Measurements from ENCODE around the gene CCDC12.
A peak's percentile ranks its signal among the peaks of the same experiment; 100 is the strongest.

CCDC12 gene

GRCh38 chr3:47008234-47008796, 31.8 kb upstream of the CCDC12 start:
- no peak for FAIRE-seq
- no peak for DNase-seq (ENCODE audit: insufficient read length, low spot score)

DNA sequence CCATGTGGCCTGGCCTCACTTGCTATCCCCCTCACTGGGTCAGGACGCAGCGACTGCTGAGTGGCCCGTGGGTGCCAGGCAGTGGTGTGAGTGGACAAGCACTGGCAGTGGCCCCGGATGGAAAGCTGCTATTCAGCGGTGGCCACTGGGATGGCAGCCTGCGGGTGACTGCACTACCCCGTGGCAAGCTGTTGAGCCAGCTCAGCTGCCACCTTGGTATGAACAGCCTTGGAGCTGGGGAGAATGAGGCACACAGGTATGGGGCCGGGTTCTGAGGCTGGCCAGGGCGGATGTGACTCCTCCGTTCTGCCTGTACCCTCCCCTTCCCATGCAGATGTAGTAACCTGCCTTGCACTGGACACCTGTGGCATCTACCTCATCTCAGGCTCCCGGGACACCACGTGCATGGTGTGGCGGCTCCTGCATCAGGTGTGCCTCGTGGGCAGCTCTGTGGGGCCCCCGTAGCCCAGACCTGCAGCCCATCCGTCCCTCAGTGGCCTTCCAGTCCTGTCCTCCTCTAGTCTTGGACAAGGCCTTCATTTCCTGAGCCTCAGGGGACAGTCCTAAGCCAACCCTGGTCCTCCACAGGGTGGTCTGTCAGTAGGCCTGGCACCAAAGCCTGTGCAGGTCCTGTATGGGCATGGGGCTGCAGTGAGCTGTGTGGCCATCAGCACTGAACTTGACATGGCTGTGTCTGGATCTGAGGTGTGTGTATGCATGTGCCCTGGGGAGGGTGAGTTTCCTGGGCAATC, 31.1 kb upstream of the CCDC12 start:
- DNase-seq (ENCODE audit: insufficient read length, low spot score) = no peak
- no peak for FAIRE-seq

- no peak for DNase-seq (ENCODE audit: insufficient read length, low spot score)
These were observed 30.5 kb upstream of the CCDC12 start for GRCh38 chr3:47007001-47007400.

DNA sequence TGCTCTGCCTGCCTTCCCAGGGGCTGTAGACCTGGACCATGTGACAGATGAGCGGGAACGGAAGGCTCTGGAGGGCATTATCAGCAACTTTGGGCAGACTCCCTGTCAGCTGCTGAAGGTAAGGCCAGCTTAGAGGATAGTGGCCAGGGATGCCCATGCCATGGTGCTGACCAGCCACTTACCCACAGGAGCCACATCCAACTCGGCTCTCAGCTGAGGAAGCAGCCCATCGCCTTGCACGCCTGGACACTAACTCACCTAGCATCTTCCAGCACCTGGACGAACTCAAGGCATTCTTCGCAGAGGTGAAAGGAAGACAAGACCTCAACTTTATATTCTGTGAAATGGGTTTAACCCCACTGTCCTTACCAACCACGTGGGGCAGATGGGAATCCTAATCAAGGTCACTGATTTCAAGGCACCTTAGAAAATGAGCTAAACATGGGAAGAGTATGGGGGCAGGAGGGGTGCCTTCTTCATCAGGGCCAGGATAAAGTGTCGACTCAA, 29.7 kb upstream of the CCDC12 start:
- FAIRE-seq (no peak), DNase-seq (ENCODE audit: insufficient read length, low spot score) (no peak)

More at GRCh38 chr3:47007001-47007400, 30.5 kb upstream of the CCDC12 start:
- FAIRE-seq = no peak

DNA sequence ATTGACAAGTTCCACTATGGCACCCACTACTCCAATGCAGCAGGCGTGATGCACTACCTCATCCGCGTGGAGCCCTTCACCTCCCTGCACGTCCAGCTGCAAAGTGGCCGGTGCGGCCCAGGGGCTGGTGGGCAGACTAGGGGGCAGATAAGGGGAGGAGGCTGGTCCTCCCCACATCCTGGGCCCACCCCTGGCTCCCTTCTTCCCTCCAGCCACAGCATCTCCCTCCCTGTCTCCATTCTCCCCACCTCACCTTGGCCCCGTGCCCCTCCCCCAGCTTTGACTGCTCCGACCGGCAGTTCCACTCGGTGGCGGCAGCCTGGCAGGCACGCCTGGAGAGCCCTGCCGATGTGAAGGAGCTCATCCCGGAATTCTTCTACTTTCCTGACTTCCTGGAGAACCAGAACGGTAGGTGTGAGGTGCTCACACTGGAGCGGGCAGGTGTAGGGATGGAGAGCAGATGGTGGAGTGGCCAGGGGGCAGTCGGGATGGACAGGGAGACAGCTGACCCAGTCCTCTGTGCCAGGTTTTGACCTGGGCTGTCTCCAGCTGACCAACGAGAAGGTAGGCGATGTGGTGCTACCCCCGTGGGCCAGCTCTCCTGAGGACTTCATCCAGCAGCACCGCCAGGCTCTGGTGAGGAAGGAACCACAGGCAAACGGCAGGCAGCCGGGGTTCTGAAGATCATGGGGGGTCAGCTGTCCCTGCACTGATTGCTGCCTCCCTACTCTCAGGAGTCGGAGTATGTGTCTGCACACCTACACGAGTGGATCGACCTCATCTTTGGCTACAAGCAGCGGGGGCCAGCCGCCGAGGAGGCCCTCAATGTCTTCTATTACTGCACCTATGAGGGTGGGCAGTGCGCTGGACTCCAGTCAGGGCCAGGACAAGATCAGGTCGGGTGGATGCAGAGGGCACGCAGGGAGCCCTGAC, 28.9 kb upstream of the CCDC12 start:
- no peak for FAIRE-seq
- no peak for DNase-seq (ENCODE audit: insufficient read length, low spot score)

- DNase-seq (ENCODE audit: insufficient read length, low spot score) (no peak), FAIRE-seq (no peak)
These were observed 28.0 kb upstream of the CCDC12 start for GRCh38 chr3:47004369-47005211.

GRCh38 chr3:47003461-47004368, 27.2 kb upstream of the CCDC12 start:
- FAIRE-seq = no peak
- DNase-seq (ENCODE audit: insufficient read length, low spot score) = no peak

- FAIRE-seq = no peak
- DNase-seq (ENCODE audit: insufficient read length, low spot score) = no peak
These were observed 26.5 kb upstream of the CCDC12 start for GRCh38 chr3:47003056-47003410.

- no peak for FAIRE-seq
- no peak for DNase-seq (ENCODE audit: insufficient read length, low spot score)
These were observed 25.9 kb upstream of the CCDC12 start for GRCh38 chr3:47002171-47003055.

DNA sequence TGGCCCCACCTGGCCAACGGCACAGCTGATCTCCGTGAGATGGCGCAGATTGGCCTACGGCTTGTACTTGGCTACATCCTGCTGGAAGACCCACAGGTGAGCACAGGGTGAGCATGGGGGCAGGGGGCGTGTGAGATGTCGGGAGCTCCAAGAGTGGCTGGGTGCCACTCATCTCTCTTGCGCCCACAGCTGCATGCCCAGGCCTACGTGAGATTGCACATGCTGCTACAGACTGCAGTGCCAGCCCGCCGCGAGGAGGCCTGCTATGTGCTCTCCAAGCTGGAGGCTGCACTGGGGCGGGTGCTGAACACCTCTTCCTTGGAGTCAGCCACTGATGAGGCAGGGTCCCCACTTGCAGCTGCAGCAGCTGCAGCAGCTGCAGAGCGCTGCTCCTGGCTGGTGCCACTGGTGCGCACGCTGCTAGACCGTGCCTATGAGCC, 25.2 kb upstream of the CCDC12 start:
- DNase-seq (ENCODE audit: insufficient read length, low spot score) (no peak), FAIRE-seq (no peak)

DNA sequence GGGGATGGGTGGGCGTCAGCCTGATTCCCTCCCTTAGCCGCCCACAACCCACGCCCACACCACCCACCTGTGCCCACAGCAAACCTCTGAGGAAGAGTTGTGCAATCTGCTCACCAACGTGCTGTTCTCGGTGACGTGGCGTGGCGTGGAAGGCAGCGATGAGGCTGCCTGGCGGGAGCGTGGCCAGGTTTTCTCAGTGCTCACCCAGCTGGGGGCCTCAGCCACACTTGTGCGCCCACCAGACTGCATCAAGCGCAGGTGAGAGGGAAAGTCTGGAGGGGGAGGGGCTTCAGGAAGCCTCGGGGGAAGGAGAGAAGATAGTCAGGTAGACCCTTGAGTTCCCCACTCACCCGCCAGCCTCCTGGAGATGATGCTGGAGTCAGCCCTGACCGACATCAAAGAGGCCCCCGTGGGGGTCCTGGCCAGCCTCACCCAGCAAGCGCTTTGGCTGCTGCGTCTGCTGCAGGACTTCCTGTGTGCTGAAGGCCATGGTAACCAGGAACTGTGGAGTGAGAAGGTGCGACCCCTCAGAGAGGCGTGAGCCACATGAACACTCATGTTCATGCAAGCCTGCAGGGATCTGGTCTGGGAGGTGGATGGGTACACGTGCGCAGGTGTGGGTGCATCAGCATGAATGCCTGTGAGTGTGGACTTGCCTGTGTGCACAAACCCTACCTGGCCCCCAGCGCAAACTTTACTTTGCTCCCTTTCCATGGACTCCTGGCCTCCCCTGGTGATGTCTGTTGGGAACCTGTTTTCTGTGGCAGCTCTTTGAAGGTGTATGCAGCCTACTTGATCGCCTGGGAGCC, 24.6 kb upstream of the CCDC12 start:
- no peak for DNase-seq (ENCODE audit: insufficient read length, low spot score)
- no peak for FAIRE-seq

DNA sequence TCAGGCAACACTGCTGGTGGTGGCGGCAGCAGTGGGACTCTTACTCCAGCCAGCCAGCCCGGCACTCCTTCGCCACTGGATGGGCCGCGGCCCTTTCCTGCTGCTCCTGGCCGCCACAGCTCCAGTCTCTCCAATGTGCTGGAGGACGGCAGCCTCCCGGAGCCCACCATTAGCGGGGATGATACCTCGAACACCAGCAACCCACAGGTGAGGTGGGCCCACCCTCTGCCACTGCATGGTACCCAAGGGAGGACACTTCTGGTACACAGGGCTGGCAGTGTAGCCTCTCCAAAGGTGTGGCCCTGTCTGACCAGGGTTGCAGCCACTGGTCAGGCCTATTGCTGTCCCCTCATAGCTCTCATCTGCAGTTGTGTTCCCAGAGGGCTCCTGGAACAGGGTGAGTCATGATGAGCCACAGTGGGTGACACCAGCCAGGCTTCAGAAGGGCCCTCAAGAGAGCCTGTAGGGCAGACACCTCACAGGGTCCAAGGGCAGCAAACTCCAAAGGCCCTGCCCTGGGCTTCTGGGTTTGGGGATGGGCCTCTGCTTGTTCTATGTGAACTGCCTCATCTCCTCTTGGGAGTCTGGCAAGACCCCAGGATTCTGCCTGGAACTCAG, 23.8 kb upstream of the CCDC12 start:
- no peak for FAIRE-seq

GRCh38 chr3:46999516-47000197, 23.1 kb upstream of the CCDC12 start:
- DNase-seq (ENCODE audit: insufficient read length, low spot score) = no peak
- no peak for FAIRE-seq

More for the DNA sequence above, 23.8 kb upstream of the CCDC12 start:
- DNase-seq (ENCODE audit: insufficient read length, low spot score) = no peak

- no peak for DNase-seq (ENCODE audit: insufficient read length, low spot score)
- FAIRE-seq = no peak
These were observed 22.4 kb upstream of the CCDC12 start for GRCh38 chr3:46998852-46999515.

GRCh38 chr3:46998121-46998851, 21.7 kb upstream of the CCDC12 start:
- FAIRE-seq (peak; percentile 40), DNase-seq (ENCODE audit: insufficient read length, low spot score) (peak; percentile 46)
